HG02885 (cell line): Measurements from ENCODE around the gene SPATA6L.
A peak's percentile ranks its signal among the peaks of the same experiment; 100 is the strongest.

Source experiments
- ATAC-seq: cut with Tn5 transposase; IDR thresholded peaks from one replicate; pipeline ENCODE4 v1.9.1; 2021; ENCODE audit warnings: mild to moderate bottlenecking; ENCODE audit not compliant: unreplicated experiment, poor library complexity

Gene SPATA6L, protein sequence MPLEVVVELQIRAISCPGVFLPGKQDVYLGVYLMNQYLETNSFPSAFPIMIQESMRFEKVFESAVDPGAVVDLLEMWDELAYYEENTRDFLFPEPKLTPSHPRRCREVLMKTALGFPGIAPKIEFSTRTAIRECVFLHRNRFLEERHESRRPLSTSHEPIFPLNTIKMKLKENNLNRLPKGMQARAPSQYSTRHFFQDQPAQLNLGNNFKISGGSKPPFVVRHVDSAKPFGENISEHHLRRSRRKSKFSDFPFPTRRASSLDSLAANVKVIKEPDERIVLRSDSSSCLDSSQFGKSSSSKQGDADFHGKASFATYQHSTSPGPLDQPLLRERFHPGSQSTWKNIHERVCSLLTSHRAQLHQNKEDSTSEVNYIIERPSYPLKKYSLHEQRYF

DNA sequence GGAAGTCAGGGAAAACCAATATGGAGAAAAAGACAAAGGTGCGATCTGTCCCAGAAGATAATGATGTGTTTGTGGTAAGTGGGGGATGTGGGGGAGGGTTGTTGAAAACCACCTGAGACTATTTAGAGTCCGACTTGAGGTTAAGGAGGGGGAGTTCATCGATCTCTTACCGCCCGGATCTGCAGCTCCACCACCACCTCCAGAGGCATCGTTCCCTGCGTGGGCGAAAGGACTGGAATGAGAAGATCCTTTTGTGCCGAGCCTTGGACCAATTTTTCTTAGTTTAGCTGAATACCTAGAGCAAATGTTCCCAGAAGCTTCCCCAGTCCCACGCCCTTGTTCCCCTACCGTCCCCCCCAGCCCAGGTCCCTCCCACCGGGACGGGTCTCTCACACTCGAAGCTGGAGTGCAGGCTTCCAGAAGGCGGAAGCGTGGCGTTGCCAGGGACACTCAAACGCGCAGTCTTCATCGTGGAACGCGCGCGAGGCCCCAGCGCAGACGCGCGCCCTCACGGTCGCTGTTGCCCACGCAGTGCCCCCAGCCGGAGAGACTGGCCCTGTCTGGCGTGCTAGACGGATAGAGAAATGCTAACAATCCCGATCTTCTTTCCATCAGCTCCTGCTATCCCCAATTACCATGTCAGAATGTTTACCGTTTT is at the start of gene SPATA6L:
Gene SPATA6L (minus strand): TSS at position 439 of the 658 bp plus-strand sequence. CDS start 230 bp downstream, at position 209.
- ATAC-seq, result peak; percentile 40

DNA sequence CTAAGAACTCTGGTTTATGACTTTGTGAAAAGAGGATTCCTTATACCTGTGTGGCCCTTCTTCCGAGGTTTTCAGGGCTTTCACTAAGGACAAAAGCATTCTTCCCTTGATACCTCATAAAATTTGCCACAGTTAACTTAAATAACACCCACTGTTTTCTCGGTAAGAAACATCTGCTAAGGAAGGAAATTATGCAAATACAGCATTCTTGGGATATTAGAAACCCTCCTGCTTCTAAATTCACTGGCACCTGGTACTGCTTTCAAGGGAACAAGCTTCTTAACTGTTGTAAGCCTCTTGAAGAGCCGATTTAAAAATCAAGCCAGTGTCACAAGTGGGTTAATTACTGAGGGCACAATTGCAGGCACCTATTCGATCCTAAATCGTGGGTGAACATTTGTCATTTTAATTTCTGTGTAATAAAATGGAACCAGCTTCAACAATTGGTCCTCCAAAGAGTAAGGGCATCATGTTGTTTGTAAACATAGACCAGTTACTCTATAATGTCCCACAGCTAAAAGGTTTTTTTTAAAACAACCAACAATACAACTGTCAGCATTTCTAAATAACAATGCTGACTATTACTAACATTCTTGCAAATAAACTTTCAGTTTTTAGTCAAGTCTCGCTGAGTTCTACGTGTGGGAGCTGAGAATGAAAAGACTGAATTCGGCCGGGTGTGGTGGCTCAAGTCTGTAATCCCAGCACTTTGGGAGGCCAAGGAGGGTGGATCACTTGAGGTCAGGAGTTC is 48.2 kb upstream of the SPATA6L start:
- ATAC-seq, result no peak

DNA sequence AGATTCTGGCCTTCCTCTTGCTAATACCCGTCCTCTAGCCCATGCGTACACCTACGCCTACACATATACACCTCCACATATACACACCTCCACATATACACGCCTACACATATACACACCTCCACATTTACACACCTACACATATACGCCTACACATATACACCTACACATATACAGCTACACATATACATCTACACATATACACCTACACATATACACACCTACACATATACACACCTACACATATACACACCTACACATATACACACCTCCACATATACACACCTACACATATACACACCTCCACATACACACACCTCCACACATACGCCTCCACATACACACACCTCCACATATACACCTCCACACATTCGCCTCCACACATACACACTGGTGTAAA is 47.6 kb upstream of the SPATA6L start:
- no peak for ATAC-seq

DNA sequence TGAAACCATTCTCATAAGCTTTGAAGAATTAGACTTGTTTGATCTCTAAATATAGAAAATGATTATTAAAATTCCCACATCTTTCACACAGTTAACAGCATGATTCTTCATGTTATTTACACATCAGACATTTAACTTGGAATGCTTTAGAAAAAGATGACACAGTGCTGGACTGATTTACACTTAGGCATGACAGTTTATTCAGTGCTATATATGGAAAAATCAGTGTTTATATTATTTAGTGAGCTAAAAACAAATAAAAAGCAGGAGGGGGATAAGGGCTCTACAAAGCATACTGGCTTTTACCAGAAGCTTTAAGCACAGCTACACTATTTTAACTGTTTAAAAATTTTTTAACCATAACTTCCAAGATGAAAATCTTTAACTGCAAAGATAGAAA is 43.1 kb upstream of the SPATA6L start:
- ATAC-seq, result no peak

DNA sequence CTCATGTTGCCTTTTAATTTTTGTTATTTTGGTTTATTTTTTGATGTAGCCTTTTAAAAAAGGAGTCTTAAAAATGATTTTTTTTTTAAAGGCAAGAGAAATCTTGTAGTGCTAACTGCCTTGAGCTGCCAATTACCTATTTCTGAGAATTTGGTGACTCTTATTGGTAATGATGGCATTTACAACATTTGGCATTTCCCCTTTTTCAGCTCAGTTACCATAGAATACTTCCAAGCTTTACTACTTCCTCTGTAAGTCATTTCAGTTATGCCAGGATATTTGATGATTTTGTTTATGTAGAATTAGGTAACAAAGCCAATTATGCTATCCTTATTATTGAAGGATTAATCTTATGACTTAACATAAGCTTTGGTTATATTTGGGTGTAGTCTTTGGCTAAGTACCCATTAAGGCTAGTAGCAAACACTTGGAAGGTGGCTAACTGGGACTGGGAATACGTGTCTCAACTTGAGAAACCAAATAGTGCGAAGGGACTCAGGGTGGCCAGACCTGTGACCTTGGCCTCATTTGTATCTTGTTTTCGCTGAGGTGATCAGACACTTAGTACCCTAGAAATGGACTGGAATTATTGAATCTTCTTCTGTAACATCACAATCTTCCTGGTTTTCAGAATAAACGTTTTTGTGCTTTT is 40.8 kb upstream of the SPATA6L start:
- ATAC-seq, result no peak

DNA sequence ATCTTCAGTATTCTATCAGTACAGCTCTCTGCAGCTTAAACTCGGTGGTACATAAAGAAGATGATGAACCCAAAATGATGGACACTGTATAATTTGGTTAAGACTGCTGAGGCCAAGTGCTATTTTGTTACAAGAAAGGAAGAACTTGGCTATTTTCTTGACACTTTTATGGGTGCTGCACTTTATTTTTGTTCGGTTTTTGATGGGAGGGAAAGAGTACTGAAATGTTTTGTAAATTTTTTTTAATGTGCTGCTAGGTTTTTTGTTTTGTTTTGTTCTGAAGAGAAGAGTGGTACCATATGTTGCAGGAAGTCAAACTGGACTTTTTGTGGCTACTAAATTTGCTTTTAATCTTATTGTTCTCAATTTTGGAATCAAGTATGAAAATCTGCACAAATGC is 39.7 kb upstream of the SPATA6L start:
- ATAC-seq, result no peak

DNA sequence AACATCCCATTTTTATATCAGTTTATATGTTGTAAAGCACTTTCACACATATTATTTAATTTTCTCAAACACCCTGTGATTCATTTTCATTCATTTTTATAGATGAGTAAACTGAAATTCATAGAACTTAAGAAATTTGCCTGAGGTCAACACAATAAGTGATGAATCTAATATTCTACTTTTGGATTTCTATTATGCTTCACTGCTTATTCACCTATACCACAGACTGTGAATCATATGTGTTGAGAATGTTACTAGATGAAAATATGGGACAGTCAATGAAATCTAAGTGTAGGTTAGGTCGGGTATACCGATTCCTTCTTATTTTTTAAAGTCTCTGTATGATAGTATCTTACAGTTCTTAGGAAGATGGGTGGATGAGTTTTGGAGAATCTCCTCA is 37.8 kb upstream of the SPATA6L start:
- no peak for ATAC-seq

DNA sequence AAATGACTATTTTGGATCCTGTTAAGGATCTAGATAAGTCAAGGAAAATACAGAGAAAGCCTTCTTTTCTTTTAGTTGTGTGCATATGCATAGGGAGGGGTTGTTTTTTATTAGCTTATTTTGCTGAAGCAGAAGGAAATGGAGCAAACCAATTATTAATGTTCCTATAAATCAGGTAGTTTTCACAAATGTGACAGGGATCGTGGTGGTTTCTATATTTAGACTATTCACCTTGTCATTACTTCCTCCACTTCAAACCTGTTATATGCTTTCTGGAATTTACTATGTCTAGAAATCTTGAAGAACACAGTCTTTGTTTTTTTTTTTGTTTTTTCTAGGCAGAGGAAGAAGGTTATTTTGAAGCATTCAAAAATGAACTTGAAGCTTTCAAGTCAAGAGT is 35.2 kb upstream of the SPATA6L start:
- no peak for ATAC-seq

DNA sequence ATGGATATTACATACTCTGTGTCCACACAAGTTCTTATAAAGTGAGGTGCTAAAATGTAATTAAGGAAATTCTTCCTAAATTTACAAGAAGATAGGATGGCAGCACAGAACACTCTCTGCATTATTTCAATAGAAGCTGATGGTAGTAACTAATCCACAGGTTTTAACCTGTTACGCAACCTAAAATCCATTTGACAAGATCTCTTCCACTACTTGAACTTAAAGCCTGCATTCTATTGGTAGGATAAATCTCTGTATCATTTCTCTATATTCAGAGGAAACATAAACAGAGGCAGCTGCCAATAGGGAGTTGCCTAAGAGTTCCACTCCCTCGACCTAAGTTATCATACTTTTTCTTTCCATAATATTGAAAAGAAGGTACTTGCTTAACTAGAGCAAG is 34.7 kb upstream of the SPATA6L start:
- ATAC-seq, result no peak

DNA sequence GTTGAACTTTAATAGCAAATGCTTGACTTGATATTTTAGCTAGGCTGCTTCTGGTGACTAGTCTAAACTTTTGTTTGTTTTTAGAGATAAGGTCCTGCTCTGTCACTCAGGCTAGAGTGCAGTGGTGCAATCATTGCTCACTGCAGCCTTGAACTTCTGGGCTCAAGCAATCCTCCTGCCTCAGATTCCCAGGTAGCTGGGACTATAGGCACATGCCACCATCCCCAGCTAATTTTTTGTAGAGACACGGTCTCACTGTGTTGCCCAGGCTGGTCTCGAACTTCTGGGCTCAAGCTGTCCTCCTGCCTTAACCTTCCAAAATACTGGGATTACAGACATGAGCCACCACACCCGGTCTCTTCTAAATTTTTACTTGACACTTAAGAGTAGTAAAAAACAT is 33.8 kb upstream of the SPATA6L start:
- no peak for ATAC-seq

DNA sequence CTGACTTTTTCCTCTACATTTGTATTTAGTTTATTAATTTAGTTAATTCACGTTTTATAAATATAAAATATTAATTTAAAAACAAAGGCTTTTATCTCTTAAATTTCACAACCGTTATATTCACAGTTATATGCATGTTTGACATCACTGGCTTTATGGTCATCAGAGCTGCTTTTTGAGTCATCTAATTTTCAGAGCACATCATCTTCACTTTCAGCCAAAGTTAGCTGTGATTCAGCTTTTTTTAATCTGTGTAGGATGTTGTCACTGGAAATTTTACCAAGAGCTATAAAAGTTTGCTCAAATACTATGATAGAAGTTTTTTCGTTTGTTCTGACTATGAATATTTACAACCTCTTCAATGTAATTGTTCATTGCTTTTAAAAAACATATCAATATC is 25.5 kb upstream of the SPATA6L start:
- ATAC-seq, result no peak

DNA sequence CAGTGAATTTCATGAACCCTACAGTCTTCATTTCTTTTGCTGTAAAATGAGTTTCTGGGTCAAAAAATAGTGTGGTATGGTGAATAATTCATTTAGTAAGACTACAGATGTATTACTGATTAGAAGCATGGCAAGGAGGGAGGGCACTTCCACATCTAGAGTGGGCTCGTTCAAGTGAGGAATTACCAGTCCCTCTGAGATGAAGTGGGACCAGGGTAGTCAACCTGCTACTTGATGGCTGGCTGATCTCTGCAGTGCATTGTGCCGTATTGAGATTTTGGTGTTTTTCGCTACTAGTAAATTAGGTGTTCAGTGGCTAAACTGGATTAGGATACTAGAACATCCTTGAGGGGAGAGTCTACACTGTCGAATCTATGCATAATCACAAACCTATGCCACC is 23.9 kb upstream of the SPATA6L start:
- peak; percentile 49 for ATAC-seq

DNA sequence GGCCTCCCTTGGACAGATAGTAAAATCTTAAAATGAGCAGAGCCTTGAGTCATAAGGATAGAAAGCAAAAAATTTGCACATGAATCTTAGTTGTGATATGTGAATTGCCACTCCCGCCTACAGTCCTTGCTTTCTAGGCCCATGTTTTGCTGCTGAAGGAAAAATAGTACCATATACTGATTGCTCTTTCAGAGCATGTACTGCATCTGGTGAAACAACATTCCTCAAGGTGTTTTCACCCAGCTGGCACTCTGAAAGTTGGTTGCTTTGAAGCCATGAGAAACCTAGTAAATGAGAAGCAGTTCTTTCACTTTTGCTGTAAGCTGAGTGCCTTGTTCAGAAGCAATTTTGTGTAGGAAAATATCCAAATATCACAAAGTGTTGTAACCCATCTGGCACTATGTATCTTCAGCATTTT is 23.4 kb upstream of the SPATA6L start:
- ATAC-seq, result peak; percentile 74

DNA sequence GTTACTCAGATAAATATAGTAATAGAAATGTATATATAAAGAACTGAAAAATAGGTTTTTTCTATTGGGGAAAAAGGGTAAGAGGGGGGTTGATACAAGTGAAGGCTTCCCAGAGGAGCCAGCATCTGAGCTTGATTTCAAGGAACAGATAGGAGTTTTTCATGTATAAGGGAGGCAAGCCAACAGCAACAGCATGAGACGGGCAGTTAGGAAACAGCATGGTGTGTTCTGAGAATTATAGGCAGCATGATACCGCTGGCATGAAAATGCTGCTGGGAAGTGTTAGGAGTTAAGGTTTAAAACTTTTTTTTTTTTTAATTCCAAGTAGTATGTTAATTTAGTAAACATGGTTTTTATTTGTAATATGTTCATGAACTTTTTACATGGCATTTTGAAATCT is 22.7 kb upstream of the SPATA6L start:
- ATAC-seq, result no peak

DNA sequence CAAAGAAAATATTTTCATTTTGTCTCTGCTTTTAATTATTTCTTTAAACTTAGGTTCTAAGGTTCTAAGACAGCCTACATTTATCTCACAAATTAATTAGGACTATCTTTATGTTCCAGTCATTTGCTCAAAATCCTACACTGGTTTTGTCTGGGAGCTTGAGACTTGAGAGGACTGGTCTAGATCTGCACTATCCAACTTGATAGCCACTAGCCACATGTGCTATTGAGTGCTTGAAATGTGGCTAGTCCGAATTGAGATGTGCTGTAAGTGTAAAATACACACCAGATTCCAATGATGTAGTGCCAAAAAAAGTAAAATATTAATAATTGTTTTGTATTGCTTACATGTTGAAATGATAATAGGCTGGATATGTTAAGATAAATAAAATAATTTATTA is 20.3 kb upstream of the SPATA6L start:
- ATAC-seq, result no peak

DNA sequence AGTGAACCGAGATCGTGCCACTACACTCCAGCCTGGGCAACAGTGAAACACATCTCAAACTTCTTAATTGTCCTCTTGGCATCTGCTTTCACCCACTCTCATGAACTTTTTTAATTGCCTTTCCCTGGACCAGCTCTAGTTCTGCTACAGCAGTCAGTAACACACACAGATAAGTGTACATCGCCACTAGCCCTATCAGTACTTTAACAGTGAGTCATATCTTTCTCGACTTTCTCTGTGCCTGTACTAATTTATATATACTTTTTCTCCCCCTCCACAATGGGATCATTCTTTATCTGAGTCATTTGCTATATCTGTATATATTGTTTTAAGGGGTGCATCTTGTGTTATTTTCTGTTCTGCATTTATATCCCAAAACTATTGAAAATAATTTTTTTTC is 19.8 kb upstream of the SPATA6L start:
- ATAC-seq, result no peak

DNA sequence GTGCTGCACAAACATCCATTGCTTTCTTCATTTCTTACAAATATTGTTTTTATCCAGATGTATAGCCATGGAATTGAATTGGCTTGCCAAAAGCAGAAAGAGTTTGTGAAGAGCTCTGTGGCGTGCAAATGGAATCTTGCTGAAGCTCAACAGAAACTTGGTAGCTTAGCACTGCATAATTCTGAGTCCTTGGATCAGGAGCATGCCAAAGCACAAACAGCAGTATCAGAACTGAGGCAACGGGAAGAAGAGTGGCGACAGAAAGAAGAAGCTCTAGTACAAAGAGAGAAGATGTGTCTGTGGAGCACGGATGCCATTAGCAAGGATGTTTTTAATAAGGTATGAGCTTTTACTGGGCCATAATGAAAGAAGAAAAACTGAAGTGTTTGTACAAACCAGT is 18.5 kb upstream of the SPATA6L start:
- ATAC-seq, result no peak

DNA sequence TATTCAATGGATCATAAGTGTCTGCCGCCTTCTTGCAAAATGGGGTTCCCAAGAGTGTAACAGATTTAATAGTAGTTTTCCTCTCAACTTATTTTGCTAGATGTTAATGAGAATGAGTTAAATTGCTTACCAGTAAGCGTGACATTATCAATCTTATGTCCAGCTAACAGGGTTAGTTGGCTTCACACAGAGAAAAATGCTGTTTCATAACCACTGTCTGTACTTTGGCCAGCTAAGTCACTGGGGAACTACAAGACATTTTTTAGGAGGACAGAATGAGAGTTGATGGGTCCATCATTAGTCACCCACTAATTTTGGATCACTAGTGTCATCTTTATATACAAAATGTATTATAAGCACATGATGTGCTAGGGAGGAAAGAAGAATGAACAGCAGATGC is 14.5 kb upstream of the SPATA6L start:
- no peak for ATAC-seq

DNA sequence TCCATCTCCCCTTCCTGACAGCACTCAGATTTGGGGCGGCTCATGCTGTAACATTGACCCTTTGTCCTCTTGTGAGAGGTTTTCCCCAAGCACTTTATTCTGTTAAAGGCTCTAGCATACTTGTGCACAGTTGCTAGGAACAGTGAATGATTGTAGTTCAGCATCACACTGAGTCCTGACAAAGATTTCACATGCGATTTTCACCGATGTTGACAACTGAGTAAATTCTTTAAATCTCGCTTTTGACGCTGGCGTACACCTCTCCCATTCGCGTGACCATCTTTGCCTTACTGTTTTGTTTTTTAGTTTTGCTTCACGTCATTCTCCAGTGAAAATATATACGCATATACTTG is 13.9 kb upstream of the SPATA6L start:
- no peak for ATAC-seq

DNA sequence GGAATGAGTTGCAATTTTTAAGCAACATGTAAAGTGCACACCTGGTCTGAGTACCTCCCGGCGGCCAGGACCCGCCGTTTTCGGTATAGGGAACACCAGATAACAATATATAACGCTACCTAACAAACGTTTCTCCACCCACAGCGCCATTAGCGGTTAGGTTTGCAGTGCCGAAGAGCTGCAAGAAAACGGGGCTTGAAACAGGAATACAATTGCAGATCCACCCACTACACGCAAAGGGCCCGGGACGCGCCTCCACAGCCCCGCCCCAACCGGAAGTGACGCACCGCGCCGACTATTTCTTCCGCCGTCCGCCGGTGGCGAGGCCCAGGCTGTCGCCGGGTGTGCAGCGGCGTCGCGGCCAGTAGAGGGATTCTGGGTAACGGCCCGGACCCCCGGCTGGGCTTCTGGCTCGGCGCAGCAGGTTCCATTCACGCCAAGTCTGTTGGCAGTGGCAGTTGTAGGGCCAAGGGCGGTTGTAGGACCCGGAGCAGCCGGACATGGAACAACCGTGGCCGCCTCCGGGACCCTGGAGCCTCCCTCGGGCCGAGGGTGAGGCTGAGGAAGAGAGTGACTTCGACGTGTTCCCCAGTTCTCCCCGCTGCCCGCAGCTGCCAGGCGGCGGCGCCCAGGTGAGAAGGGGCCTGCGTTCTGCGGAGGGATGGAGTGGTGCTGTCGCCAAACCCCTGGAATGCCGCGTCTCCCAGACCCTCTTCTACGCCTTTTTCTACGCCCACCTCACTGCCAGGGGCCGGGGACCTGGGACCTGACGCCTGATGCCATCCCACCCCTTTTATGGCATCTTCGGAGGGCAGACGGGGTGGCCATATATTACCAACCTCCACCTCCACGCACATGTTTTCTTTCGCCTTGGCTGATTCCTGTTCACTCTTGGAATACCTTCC is 13.2 kb upstream of the SPATA6L start, which contains the start of gene CDC37L1:
Gene CDC37L1 (plus strand): TSS at position 302 of the 905 bp plus-strand sequence. CDS start 199 bp downstream, at position 501.
- peak; percentile 98 for ATAC-seq
